K562 (cell line): ENCODE data around the gene ACR.

Source experiments
- CSDE1 ChIP-seq, 2 experiments: fragments of 450-650 bp; IDR thresholded peaks; 2 replicates each; pipeline ENCODE4 v1.6.1; 2016; ENCODE audit warnings: mild to moderate bottlenecking in 1 of 2
- HNRNPL ChIP-seq: fragments of 200-400 bp; formaldehyde crosslinking; IDR thresholded peaks from 2 replicates; pipeline ENCODE4 v1.6.1; 2017; ENCODE audit warnings: low read depth, mild to moderate bottlenecking, low read length
- POLR2A ChIP-seq: fragments of 450-650 bp; conservative IDR thresholded peaks from 2 replicates; pipeline ENCODE4 v1.6.1; 2016
- RNF2 ChIP-seq: sonication (generic); IDR thresholded peaks from 2 replicates; pipeline ENCODE4 v1.6.1; 2016
- SRSF1 ChIP-seq: fragments of 200-400 bp; formaldehyde crosslinking; IDR thresholded peaks from 2 replicates; pipeline ENCODE4 v1.6.1; 2017; ENCODE audit warnings: mild to moderate bottlenecking, low read depth, low read length, moderate library complexity
- YY1 ChIP-seq, 3 experiments: IDR thresholded peaks; 2 replicates each; pipeline ENCODE4 v1.6.1; 2011; ENCODE audit warnings: low read length in 2 of 3, mild to moderate bottlenecking in 2 of 3, moderate library complexity in 2 of 3, borderline replicate concordance in 1 of 3, control low read depth in 1 of 3, low read depth in 1 of 3; ENCODE audit not compliant: insufficient read depth in 3 of 3, insufficient replicate concordance in 2 of 3, control insufficient read depth in 1 of 3, insufficient read length in 1 of 3; ENCODE audit errors: extremely low read depth in 1 of 3
- ZNF232 ChIP-seq: sonication (generic); formaldehyde crosslinking; IDR thresholded peaks from 2 replicates; pipeline ENCODE4 v1.8.0; 2022; ENCODE audit warnings: mild to moderate bottlenecking, missing genetic modification reagents
- ZNF707 ChIP-seq: fragments of 250-450 bp; sonication (Bioruptor Pico); conservative IDR thresholded peaks from 2 replicates; pipeline ENCODE4 v1.8.0; 2022; ENCODE audit warnings: inconsistent platforms, mild to moderate bottlenecking, moderate library complexity
- TF ChIP-seq, protein P1 (sequence below), 2 experiments: fragments of 450-650 bp; IDR thresholded peaks; 2 replicates each; pipeline ENCODE4 v1.6.1; 2016
- TF ChIP-seq, protein P2 (sequence below): sonication (generic); formaldehyde crosslinking; IDR thresholded peaks from 2 replicates; pipeline ENCODE4 v1.9.0; 2022; ENCODE audit warnings: mild to moderate bottlenecking, missing genetic modification reagents
- TF ChIP-seq, protein P3 (sequence below), 3 experiments: IDR thresholded peaks in 2 of 3; conservative IDR thresholded peaks in 1 of 3; 2 replicates each; pipeline ENCODE4 v1.5.1; 2011 to 2012; ENCODE audit warnings: low read length in 3 of 3, mild to moderate bottlenecking in 3 of 3, control low read depth in 2 of 3, improper control_type of control experiment in 1 of 3, inconsistent platforms in 1 of 3, low read depth in 1 of 3, mixed read lengths in 1 of 3, moderate library complexity in 1 of 3; ENCODE audit not compliant: insufficient read depth in 2 of 3

DNA sequence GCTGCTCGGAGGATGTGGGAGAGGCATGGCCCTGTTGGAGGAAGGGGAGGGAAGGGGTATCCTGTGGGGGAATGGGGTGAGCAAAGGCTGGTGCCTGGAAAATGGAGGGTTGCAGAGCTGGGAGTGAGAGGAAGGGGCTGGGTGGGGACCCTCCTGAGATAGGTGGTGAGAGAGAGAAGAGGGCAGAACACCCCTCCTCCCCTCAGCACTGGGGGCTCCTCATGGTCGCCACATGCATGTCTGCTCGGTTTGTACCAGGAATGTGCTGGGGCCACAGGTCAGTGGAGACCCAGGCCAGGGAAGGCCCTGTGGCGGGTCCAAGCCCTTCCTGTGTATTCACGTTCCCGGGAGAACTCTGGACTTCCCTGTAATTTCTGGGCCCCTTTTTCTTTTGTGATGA lies 27.8 kb upstream of the ACR start:
- TF ChIP-seq RNF2 (no peak), ZNF232 (CRISPR knock-in tag) (no peak), HNRNPL (no peak), ZNF707 (CRISPR knock-in tag) (no peak), YY1 (IDR thresholded peaks at IDR 0.05; ENCODE audit: borderline replicate concordance in 1 of 3, control insufficient read depth in 1 of 3, extremely low read depth in 1 of 3, insufficient read depth in 3 of 3, insufficient read length in 1 of 3, insufficient replicate concordance in 2 of 3, low read depth in 1 of 3, low read length in 2 of 3) (no peak), SRSF1 (no peak), POLR2A (no peak), CSDE1 (IDR thresholded peaks at IDR 0.05) (no peak)
- TF ChIP-seq, protein P1, sequence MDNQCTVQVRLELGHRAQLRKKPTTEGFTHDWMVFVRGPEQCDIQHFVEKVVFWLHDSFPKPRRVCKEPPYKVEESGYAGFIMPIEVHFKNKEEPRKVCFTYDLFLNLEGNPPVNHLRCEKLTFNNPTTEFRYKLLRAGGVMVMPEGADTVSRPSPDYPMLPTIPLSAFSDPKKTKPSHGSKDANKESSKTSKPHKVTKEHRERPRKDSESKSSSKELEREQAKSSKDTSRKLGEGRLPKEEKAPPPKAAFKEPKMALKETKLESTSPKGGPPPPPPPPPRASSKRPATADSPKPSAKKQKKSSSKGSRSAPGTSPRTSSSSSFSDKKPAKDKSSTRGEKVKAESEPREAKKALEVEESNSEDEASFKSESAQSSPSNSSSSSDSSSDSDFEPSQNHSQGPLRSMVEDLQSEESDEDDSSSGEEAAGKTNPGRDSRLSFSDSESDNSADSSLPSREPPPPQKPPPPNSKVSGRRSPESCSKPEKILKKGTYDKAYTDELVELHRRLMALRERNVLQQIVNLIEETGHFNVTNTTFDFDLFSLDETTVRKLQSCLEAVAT (IDR thresholded peaks at IDR 0.05) = no peak
- TF ChIP-seq, protein P2, sequence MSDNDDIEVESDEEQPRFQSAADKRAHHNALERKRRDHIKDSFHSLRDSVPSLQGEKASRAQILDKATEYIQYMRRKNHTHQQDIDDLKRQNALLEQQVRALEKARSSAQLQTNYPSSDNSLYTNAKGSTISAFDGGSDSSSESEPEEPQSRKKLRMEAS (CRISPR knock-in tag) = no peak
- TF ChIP-seq, protein P3, sequence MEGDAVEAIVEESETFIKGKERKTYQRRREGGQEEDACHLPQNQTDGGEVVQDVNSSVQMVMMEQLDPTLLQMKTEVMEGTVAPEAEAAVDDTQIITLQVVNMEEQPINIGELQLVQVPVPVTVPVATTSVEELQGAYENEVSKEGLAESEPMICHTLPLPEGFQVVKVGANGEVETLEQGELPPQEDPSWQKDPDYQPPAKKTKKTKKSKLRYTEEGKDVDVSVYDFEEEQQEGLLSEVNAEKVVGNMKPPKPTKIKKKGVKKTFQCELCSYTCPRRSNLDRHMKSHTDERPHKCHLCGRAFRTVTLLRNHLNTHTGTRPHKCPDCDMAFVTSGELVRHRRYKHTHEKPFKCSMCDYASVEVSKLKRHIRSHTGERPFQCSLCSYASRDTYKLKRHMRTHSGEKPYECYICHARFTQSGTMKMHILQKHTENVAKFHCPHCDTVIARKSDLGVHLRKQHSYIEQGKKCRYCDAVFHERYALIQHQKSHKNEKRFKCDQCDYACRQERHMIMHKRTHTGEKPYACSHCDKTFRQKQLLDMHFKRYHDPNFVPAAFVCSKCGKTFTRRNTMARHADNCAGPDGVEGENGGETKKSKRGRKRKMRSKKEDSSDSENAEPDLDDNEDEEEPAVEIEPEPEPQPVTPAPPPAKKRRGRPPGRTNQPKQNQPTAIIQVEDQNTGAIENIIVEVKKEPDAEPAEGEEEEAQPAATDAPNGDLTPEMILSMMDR (IDR thresholded peaks at IDR 0.05 in 2 of 3, conservative IDR thresholded peaks at IDR 0.05 in 1 of 3; ENCODE audit: insufficient read depth in 2 of 3, low read depth in 1 of 3, low read length in 3 of 3) = no peak
